Left lung (tissue), 10 donors: ENCODE data around the gene AKAP8L. TPM values are rescaled to one million over a fixed set of nuclear protein-coding genes. Genes with fewer than 3 reads are reported as not detected.

Source experiments
- ATAC-seq: fragments of 200-7000 bp; cut with Tn5 transposase; one replicate; pipeline ENCODE4 v1.9.1; 2020; ENCODE audit warnings: moderate library complexity
- DNase-seq, 4 donors: peaks; one replicate each; pipeline ENCODE4 v3.0.0-alpha.2; 2013 to 2020
- H3K27ac ChIP-seq, 2 donors: fragments of 200-600 bp; sonication (generic) in 1 of 2; one replicate each; pipeline versions ENCODE4 v1.5.0 to v1.8.0; 2020 to 2021
- H3K27me3 ChIP-seq, 2 donors: fragments of 200-600 bp; sonication (generic) in 1 of 2; one replicate each; pipeline versions ENCODE4 v1.5.0 to v1.8.0; 2020 to 2021
- H3K36me3 ChIP-seq, 2 donors: fragments of 200-600 bp; sonication (generic) in 1 of 2; one replicate each; pipeline versions ENCODE4 v1.5.0 to v1.8.0; 2020 to 2021
- H3K4me1 ChIP-seq, 2 donors: fragments of 200-600 bp; one replicate each; pipeline ENCODE4 v1.8.0; 2021
- H3K4me3 ChIP-seq, 2 donors: fragments of 200-600 bp; sonication (generic) in 1 of 2; one replicate each; pipeline versions ENCODE4 v1.5.0 to v1.8.0; 2020 to 2021; ENCODE audit warnings: mild to moderate bottlenecking in 1 of 2
- H3K9me3 ChIP-seq, 2 donors: fragments of 200-600 bp; sonication (generic) in 1 of 2; one replicate each; pipeline versions ENCODE4 v1.5.0 to v1.8.0; 2020 to 2021
- CTCF ChIP-seq, 2 donors: fragments of 200-600 bp; sonication (generic) in 1 of 2; IDR thresholded peaks; one replicate each; pipeline versions ENCODE4 v1.5.0 to v1.8.0; 2021; ENCODE audit warnings: antibody characterized with exemption in 2 of 2
- intact Hi-C, 2 donors: fragments of 100-400 bp; cut with DNase I; formaldehyde crosslinking; loops; one replicate each; pipeline versions ENCODE4 v1.11.2 to v1.14.2; 2022
- polyA plus RNA-seq, 6 donors: library from polyadenylated mRNA; unstranded; fragments of 120-200 nt; gene quantifications; one replicate each; pipeline ENCODE4 v1.2.1, GENCODE V29; 2013; ENCODE audit not compliant: insufficient read length in 6 of 6
- total RNA-seq, 2 donors: library from RNA; stranded (reverse); fragmentation: NEBNext Ultra II Directional; extraction: Animal tissue kit (Norgen Biotek cat#: 25700); gene quantifications; one replicate each; pipeline ENCODE4 v1.2.1, GENCODE V29; 2021
- donor health status: DM: no; HTN: yes; CAD: no.
- donor health status: DM: no; HTN: no; CAD: no.

Gene AKAP8L
- total and polyA plus RNA-seq, 8 donors: 76.4 to 129 (median 107) TPM

GRCh38 chr19:15437355-15438123, 18.8 kb upstream of the AKAP8L start:
- Histone ChIP-seq H3K4me3 (no peak overlapping the region), H3K9me3 (no peaks in the 10 kb centered on the region), H3K36me3 (peaks cover 0 to 24% of the 10 kb centered on the region in 2 donors), H3K27ac (no peak overlapping the region), H3K27me3 (no peaks in the 10 kb centered on the region), H3K4me1 (peaks cover 4 to 9% of the 10 kb centered on the region in 2 donors)
- intact Hi-C loops: no loop called here
- ATAC-seq (no peak), DNase-seq (no peak)
- TF ChIP-seq CTCF (IDR thresholded peaks at IDR 0.05): no peak

GRCh38 chr19:15436826-15437110, 18.0 kb upstream of the AKAP8L start:
- Histone ChIP-seq H3K4me1 (peaks cover 5 to 12% of the 10 kb centered on the region in 2 donors), H3K9me3 (no peaks in the 10 kb centered on the region), H3K4me3 (no peak overlapping the region), H3K36me3 (peaks cover 0 to 24% of the 10 kb centered on the region in 2 donors), H3K27ac (no peak overlapping the region), H3K27me3 (no peaks in the 10 kb centered on the region)
- intact Hi-C loops: no loop called here
- no peak for DNase-seq
- TF ChIP-seq CTCF (IDR thresholded peaks at IDR 0.05): no peak
- ATAC-seq: no peak

- intact Hi-C loops: no loop called here
- Histone ChIP-seq H3K4me3 (no peak overlapping the region), H3K36me3 (peaks cover 0 to 24% of the 10 kb centered on the region in 2 donors), H3K4me1 (peaks cover 11 to 17% of the 10 kb centered on the region in 2 donors), H3K9me3 (no peaks in the 10 kb centered on the region), H3K27me3 (no peaks in the 10 kb centered on the region), H3K27ac (no peak overlapping the region)
- no peak for TF ChIP-seq CTCF (IDR thresholded peaks at IDR 0.05)
- DNase-seq: no peak
- no peak for ATAC-seq
These were observed 17.4 kb upstream of the AKAP8L start for GRCh38 chr19:15436012-15436825.

GRCh38 chr19:15433519-15434069, 14.8 kb upstream of the AKAP8L start:
- H3K27ac ChIP-seq: peak overlapping the region; percentile 90 to 93
- no peak for ATAC-seq
- peaks cover 0 to 29% of the 10 kb centered on the region in 2 donors for H3K36me3 ChIP-seq
- TF ChIP-seq CTCF (IDR thresholded peaks at IDR 0.05): no peak
- peaks cover 16 to 38% of the 10 kb centered on the region in 2 donors for H3K4me1 ChIP-seq
- peak overlapping the region in 1 of 2 donors; percentile 76 for H3K4me3 ChIP-seq
- intact Hi-C loops: no loop called here
- H3K9me3 ChIP-seq: no peaks in the 10 kb centered on the region
- no peak for DNase-seq
- no peaks in the 10 kb centered on the region for H3K27me3 ChIP-seq
